Caki2 (cell line): Measurements from ENCODE around the gene OAS2. TPM values are rescaled to one million over a fixed set of nuclear protein-coding genes. Genes with fewer than 3 reads are reported as not detected.
A peak's percentile ranks its signal among the peaks of the same experiment; 100 is the strongest.

Experiments used
- DNase-seq: peaks from one replicate; pipeline ENCODE4 v3.0.0-alpha.2; 2015; ENCODE audit warnings: low read depth
- in situ Hi-C: cut with HindIII; loops from 2 replicates; pipeline ENCODE4 v1.10.0; 2016; ENCODE audit warnings: low sequenced_read_pairs, low pct_unique_long_range_greater_than_20kb, mixed read lengths
- total RNA-seq: library from RNA; depleted of rRNA; stranded (reverse); fragments of >200 nt; shearing (Covaris generic); gene quantifications from 2 replicates; pipeline ENCODE4 v1.2.3, GENCODE V29; 2014; ENCODE audit warnings: low replicate concordance; rRNA removed

The OAS2 gene
- 0.30 and 1.0 TPM in 2 replicates for total RNA-seq

GRCh38 chr12:112978163-112979040 lies at the start of gene OAS2:
Gene OAS2, plus strand, starts transcription at chr12:112978519. Its CDS starts 90 bp downstream, at chr12:112978609.
- DNase-seq, result no peak
- in situ Hi-C loops, result no loop called here

GRCh38 chr12:112928978-112929377 lies 49.3 kb upstream of the OAS2 start:
- in situ Hi-C loops, result no loop called here

GRCh38 chr12:112929715-112930114 lies 48.6 kb upstream of the OAS2 start:
- in situ Hi-C loops, result no loop called here
- no peak for DNase-seq

More at GRCh38 chr12:112928978-112929377, 49.3 kb upstream of the OAS2 start:
- no peak for DNase-seq

- DNase-seq, result no peak
- in situ Hi-C loops, result no loop called here
Measured at GRCh38 chr12:112930350-112930749, 48.0 kb upstream of the OAS2 start.

- in situ Hi-C loops, result no loop called here
Measured at GRCh38 chr12:112932485-112933128, 45.7 kb upstream of the OAS2 start.

GRCh38 chr12:112933129-112933505 lies 45.2 kb upstream of the OAS2 start:
- DNase-seq, result no peak
- in situ Hi-C loops, result no loop called here

More at GRCh38 chr12:112932485-112933128, 45.7 kb upstream of the OAS2 start:
- DNase-seq, result no peak

GRCh38 chr12:112936264-112936663 lies 42.1 kb upstream of the OAS2 start:
- in situ Hi-C loops, result no loop called here

GRCh38 chr12:112936927-112937326 lies 41.4 kb upstream of the OAS2 start:
- DNase-seq, result peak; percentile 8
- in situ Hi-C loops, result no loop called here

More at GRCh38 chr12:112936264-112936663, 42.1 kb upstream of the OAS2 start:
- no peak for DNase-seq

GRCh38 chr12:112937741-112938719 lies 40.3 kb upstream of the OAS2 start, which contains the start of gene OAS3:
Gene OAS3, plus strand, starts transcription at chr12:112938474. Its CDS starts 57 bp downstream, at chr12:112938531.
- in situ Hi-C loops, result no loop called here
- peak; percentile 75 for DNase-seq

- in situ Hi-C loops, result no loop called here
- DNase-seq, result no peak
Measured at GRCh38 chr12:112938751-112939150, 39.6 kb upstream of the OAS2 start.

- no peak for DNase-seq
- in situ Hi-C loops, result no loop called here
Measured at GRCh38 chr12:112939761-112940381, 38.4 kb upstream of the OAS2 start.

- DNase-seq, result no peak
- in situ Hi-C loops, result no loop called here
Measured at GRCh38 chr12:112941528-112942335, 36.6 kb upstream of the OAS2 start.

- in situ Hi-C loops, result no loop called here
- DNase-seq, result no peak
Measured at GRCh38 chr12:112942572-112942971, 35.7 kb upstream of the OAS2 start.

- no peak for DNase-seq
- in situ Hi-C loops, result no loop called here
Measured at GRCh38 chr12:112944024-112944690, 34.2 kb upstream of the OAS2 start.

GRCh38 chr12:112945515-112945914 lies 32.8 kb upstream of the OAS2 start:
- in situ Hi-C loops, result no loop called here
- DNase-seq, result no peak

GRCh38 chr12:112946236-112947000 lies 31.9 kb upstream of the OAS2 start:
- in situ Hi-C loops, result no loop called here

More at GRCh38 chr12:112946236-112947000, 31.9 kb upstream of the OAS2 start:
- no peak for DNase-seq
